K562 (cell line): ENCODE results near the gene F13B. TPM values are rescaled to one million over a fixed set of nuclear protein-coding genes. Genes with fewer than 3 reads are reported as not detected.

Source experiments
- BHLHE40 ChIP-seq: IDR thresholded peaks from 2 replicates; pipeline ENCODE4 v1.6.1; 2011; ENCODE audit warnings: low read length, improper control_type of control experiment
- CBFA2T2 ChIP-seq: fragments of 450-650 bp; conservative IDR thresholded peaks from 2 replicates; pipeline ENCODE4 v1.6.1; 2017; ENCODE audit warnings: mild to moderate bottlenecking
- CUX1 ChIP-seq: fragments of 200-800 bp; sonication (Bioruptor generic); IDR thresholded peaks from 2 replicates; pipeline ENCODE4 v1.6.1; 2016; ENCODE audit warnings: missing genetic modification characterization, missing compliant biosample characterization
- DDX20 ChIP-seq: fragments of 450-650 bp; IDR thresholded peaks from 2 replicates; pipeline ENCODE4 v1.6.1; 2016; ENCODE audit warnings: missing genetic modification characterization, low read depth, mild to moderate bottlenecking, missing compliant biosample characterization, moderate library complexity
- MNT ChIP-seq, 2 experiments: fragments of 450-650 bp; conservative IDR thresholded peaks; 2 replicates each; pipeline ENCODE4 v1.6.1; 2017; ENCODE audit warnings: mild to moderate bottlenecking in 2 of 2, moderate library complexity in 2 of 2
- MTA1 ChIP-seq: fragments of 450-650 bp; IDR thresholded peaks from 2 replicates; pipeline ENCODE4 v1.6.1; 2017; ENCODE audit warnings: borderline replicate concordance
- RBM34 ChIP-seq: fragments of 200-400 bp; formaldehyde crosslinking; IDR thresholded peaks from 2 replicates; pipeline ENCODE4 v1.6.1; 2018; ENCODE audit warnings: low read length, borderline replicate concordance; ENCODE audit not compliant: insufficient read depth
- SMARCC2 ChIP-seq: fragments of 450-650 bp; IDR thresholded peaks from 2 replicates; pipeline ENCODE4 v1.6.1; 2017; ENCODE audit warnings: antibody characterized with exemption, moderate library complexity, mild to moderate bottlenecking, low read depth
- ZBTB33 ChIP-seq: sonication (generic); formaldehyde crosslinking; IDR thresholded peaks from 2 replicates; pipeline ENCODE4 v1.8.1; 2023; ENCODE audit warnings: mild to moderate bottlenecking, missing genetic modification reagents
- ZNF175 ChIP-seq: fragments of 200-800 bp; sonication (Bioruptor generic); IDR thresholded peaks from 2 replicates; pipeline ENCODE4 v1.6.1; 2016; ENCODE audit warnings: low read depth, mild to moderate bottlenecking, missing genetic modification characterization, missing compliant biosample characterization
- polyA plus RNA-seq, 8 experiments: library from polyadenylated mRNA; depleted of rRNA in 4 of 8; stranded (reverse) in 5 of 8; unstranded in 3 of 8; fragments of >200 nt; fragmentation: Nextera tagmentation in 2 of 8; fragmentation: Illumina TruSeq in 1 of 8; extraction: Ambion mirVana in 2 of 8; extraction: Trizol in 1 of 8; gene quantifications; 2 replicates each; pipeline versions ENCODE4 v1.2.1 to v1.2.3, GENCODE V29; 2011 to 2014; ENCODE audit warnings: inconsistent platforms in 1 of 8, missing spikeins in 1 of 8
- total RNA-seq, 7 experiments: library from RNA; depleted of rRNA in 6 of 7; stranded (reverse); fragments of >200 nt in 6 of 7; fragmentation: Illumina TruSeq in 2 of 7; extraction: Trizol in 2 of 7; gene quantifications; 2 replicates each; pipeline versions ENCODE4 v1.2.1 to v1.2.3, GENCODE V29; 2011 to 2021; ENCODE audit warnings: low replicate concordance in 1 of 7

The F13B gene
- total and polyA plus RNA-seq, 9 of the 15 experiments (the other 6 are each of a cell fraction or from before 2014, with no cell fraction given) = not detected

GRCh38 chr1:197021716-197022115 is 45.3 kb downstream of the F13B start (continued):
- TF ChIP-seq RBM34 = no peak
- no peak for TF ChIP-seq DDX20 (tag)
- TF ChIP-seq ZNF175 (CRISPR knock-in tag) = no peak
- TF ChIP-seq CUX1 = no peak
- TF ChIP-seq CBFA2T2 = no peak
- TF ChIP-seq SMARCC2 = no peak
- no peak for TF ChIP-seq MNT (conservative IDR thresholded peaks at IDR 0.05)
- no peak for TF ChIP-seq ZBTB33 (CRISPR knock-in tag)
- TF ChIP-seq MTA1 = no peak
- no peak for TF ChIP-seq BHLHE40
- TF ChIP-seq, all 486 proteins: peak for 3
